ENCODE data around the gene ARHGAP12.

Gene ARHGAP12

GRCh38 chr10:31947144-31947926, 18.7 kb upstream of the ARHGAP12 start:
- DNase-seq: no peak

DNA sequence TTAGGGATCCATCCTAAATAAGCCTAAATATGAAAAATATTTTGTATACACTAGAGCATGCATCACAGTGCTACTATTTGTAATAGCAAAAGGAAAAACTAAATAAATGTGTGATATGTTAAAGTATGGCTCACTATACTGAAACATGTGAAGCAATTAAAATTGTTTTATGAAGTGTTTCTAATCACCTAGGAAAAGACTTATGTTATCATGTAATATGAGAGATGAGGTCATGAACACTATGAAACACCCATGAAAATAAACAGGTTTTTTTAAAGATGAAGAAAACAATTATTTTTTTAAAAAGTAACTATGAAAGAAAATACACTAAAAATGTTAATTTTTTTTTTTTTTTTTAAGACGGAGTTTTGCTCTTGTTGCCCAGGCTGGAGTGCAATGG, 16.8 kb upstream of the ARHGAP12 start:
- no peak for DNase-seq

GRCh38 chr10:31944071-31944433, 15.4 kb upstream of the ARHGAP12 start:
- no peak for DNase-seq

DNA sequence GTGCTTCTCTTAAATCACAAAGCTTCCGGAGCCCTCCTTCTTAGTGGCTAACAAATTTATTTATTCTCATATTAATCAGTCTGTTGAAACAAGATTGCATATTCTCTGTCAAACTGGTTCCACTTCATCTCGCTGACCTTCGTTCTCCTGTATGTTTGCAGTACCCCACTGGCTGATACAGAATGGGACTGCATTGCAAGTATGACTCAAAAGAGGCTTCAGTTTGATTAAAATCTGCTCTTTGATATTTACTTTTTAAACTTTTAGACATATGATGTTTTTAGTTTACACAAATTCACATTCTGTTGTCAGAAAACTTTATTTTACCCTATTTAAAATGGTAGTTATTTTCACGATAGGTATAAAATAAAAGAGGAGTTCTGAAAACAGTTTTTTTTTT, 14.3 kb upstream of the ARHGAP12 start:
- DNase-seq: no peak

DNA sequence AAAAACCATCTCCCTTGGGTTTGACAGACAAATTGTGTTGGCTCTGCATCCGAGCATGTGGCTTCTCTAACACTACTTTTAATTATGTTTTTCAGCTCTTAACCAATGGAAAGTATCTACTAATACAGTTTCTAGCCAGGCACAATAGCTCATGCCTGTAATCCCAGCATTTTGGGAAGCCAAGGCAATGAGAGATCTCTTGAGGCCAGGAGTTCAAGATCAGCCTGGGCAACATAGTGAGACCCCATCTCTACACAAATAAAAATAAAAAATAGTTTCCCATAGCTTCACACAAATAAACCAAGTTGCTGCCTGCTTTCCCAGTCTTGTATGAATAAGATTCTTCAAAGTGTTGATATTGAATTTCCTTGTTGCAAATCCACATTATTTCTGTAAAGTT, 13.8 kb upstream of the ARHGAP12 start:
- DNase-seq: no peak

DNA sequence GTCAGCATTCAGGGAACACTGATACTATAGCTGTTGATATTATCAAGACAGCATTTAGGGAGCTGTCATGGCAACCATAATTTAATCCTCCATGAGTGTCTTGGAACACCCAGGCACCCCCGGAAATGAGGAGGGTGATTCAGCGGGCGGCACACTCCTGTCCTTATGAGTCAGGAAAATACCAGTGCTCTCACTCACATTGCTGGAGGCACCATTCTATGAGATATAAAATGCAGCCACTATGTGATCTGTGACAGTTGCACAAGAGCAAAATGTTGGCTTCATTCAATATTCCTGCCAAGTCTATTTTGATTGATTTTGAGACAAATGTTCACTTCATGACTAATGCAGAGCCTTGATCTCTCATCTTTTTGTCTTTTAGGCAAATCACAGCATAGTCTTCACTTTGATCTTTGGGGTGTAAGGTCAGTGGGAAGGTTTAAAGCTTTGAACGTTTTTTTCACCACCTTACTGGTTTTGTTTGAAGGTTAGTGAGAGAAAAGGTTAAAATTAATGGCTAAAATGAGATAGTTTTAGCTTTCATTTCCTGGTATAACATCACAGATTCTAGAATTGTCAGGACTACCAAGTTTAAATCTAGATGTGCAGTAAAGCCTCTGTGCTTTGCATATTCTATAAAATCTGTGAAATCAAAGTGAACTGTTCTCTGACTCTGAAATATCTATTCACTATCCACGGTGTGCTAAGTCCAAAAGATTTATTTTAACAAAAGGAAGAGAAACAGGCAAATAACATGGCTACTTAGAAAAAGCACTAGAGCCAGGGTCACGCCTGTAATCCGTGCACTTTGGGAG, 12.4 kb upstream of the ARHGAP12 start:
- DNase-seq: no peak

- DNase-seq: no peak
Measured at GRCh38 chr10:31939797-31940708, 11.4 kb upstream of the ARHGAP12 start.

- no peak for DNase-seq
Measured at GRCh38 chr10:31937371-31937770, 8.7 kb upstream of the ARHGAP12 start.

DNA sequence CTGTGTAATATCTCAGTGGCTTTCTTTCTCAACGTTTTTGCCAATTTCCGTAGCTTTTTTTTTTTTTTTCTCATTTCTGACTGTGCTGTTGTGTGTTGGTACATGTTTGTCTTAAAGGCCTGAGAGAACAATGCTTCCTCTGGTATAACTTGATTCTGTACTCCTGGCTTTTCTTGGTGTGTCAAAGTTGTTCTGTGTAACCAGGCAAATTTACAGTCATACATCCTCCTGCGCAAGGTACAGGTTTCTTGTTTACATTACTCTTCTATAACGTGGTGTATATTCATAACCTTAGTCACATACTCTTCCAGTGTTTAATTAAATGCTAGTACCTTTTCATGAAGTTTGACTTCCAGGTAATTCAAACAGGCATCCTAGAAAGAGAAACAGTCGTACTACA, 8.3 kb upstream of the ARHGAP12 start:
- DNase-seq: no peak

DNA sequence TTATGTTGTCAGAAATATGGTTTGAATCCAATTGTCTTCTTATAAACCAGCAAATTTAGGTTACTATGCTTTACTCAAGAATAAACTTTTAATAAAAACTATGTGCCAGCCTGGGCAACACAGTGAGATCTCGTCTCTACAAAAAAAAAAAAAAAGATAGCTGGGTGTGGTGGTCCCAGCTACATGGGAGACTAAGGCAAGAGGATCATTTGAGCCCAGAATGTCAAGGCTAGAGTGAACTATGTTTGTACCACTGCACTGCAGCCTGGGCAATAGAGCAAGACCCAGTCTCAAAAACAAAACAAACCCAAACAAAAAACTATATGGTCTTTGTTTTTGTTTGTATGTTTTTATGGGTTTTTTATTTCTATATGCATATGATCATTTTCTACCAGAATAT, 7.5 kb upstream of the ARHGAP12 start:
- DNase-seq: no peak

DNA sequence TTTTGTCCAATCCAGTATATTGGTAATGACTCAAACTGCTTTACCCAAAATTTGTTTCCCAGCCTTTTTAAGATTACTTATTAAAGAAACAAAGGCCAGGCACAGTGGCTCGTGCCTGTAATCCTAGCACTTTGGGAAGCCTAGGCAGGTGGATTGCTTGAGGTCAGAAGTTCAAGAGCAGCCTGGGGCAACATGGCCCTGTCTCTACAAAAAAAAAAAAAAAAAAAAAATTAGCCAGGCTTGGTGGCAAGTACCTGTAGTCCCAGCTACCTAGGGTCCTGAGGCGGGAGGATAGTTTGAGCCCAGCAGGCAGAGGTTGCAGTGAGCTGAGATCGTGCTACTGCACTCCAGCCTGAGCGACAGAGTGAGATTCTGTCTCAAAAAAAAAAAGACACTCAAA, 7.0 kb upstream of the ARHGAP12 start:
- no peak for DNase-seq

- DNase-seq: no peak
Measured at GRCh38 chr10:31932838-31933237, 4.2 kb upstream of the ARHGAP12 start.

DNA sequence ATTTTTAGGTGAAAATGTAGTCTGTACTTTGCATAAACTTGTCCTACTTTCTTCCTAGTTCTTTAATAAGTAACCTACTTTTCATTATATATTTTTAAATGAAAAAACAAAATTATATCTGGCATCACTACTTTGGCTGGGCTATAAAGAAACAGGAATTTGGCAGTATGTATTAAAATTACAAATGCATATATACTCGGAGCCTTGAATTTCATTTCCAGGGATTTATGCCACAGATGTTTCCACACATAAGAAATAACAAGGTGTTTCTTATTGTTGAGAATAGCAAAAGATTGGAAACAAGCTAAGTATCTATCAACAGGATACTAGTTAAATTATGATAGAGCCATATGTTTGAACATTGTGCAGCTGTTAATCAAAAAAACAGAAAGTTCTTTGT, 2.2 kb upstream of the ARHGAP12 start:
- DNase-seq: no peak

- peak; percentile 12 for DNase-seq
Measured at GRCh38 chr10:31930023-31930751, 1.6 kb upstream of the ARHGAP12 start.

DNA sequence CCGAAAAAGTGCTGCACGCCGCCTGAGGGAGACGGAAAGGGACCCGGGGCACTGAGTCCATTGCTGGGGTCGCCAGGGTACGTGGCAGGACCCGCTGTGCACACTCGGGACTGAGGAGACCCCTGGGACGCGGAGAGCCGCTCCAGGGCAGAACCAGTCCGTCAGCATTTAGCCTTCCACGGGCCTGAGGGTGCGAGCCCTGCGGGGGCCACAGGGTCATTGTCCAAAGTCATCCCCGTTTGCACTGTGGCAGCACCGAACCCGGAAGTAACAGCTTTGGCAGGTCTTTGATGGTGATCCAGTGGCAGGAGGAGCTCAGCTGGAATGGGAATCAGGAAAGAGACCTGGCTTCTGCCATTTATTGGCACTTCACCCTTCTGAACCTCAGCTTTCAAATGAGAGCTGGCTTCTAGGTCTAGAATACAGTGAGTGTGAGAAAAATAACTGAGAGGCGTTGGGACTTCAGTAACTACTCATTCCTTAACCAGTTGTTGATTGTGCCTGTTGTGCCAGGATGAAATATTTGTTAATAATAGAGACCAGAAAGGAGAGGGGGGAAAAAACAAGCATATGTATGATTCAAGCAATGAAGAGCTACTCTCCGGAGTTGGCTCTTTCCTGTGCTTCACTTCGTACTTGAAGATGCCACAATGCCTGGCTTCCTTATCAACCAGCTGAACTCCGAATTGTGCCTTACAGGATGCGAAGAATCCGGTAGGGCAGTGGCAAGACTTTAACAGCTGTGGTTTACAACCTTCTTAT, 811 bp upstream of the ARHGAP12 start:
- DNase-seq: peak; percentile 29

GRCh38 chr10:31927884-31928548, 615 bp downstream of the ARHGAP12 start:
- peak; percentile 41 for DNase-seq

GRCh38 chr10:31927565-31927883, 1.1 kb downstream of the ARHGAP12 start:
- DNase-seq: no peak

- no peak for DNase-seq
Measured at GRCh38 chr10:31926765-31927564, 1.7 kb downstream of the ARHGAP12 start.

DNA sequence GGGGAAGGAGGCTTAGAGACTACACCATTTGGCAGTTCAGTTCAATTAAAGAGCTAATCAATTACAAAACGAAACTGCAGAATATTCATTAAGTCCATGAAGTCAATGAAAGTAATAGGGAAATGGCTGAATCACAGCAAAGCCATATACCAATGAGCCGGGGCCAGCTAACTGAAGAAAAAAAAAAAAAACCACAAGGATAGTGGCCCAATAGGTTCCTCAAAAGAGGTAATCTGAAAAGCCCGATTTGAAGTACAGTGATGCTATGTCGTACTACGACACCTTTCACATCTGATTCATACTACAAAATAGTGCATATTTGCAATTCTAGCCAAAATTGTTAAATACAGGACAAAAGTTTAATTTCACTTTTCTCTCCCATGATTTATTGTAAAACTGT, 2.5 kb downstream of the ARHGAP12 start:
- no peak for DNase-seq

DNA sequence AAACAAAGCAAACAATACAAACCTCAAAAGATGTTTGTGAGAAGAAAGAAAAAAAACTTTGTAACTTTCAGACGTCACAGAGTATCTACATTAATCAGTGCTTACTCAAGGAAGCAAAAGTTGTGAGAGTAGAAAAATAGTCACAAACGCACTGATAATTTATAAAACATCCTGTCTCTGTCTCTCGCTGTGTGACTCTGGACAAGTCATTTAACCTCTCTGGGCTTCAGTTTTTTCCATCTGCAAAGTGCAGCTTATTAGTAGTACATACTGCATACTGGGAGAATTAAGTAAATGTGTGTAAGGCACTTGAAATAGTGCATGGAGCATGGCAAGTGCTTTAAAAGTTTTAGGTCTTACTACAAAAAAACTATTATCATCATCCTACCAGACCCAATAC, 3.8 kb downstream of the ARHGAP12 start:
- no peak for DNase-seq

Data from effector CD4-positive, alpha-beta T cell (primary cell).